ENCODE results near the gene SERPINE2.

- TF ChIP-seq CTCF (conservative IDR thresholded peaks at IDR 0.05; ENCODE audit: low read depth, low read length) (peak; percentile 48), EZH2 (IDR thresholded peaks at IDR 0.05; ENCODE audit: borderline replicate concordance, low read depth, low read length, poor library complexity, severe bottlenecking) (no peak)
Observed at GRCh38 chr2:224062481-224063297, 23.6 kb upstream of the SERPINE2 start.

Data from A673 (cell line).